GM21723 (cell line): ENCODE data around the gene EFCC1.
A peak's percentile ranks its signal among the peaks of the same experiment; 100 is the strongest.

Source experiments
- ATAC-seq: cut with Tn5 transposase; IDR thresholded peaks from one replicate; pipeline ENCODE4 v1.9.1; 2021; ENCODE audit warnings: mild to moderate bottlenecking, moderate library complexity; ENCODE audit not compliant: unreplicated experiment

EFCC1 gene

GRCh38 chr3:129001101-129001805 lies at the start of gene EFCC1:
Gene EFCC1, plus strand, starts transcription at chr3:129001304. Its CDS starts 325 bp downstream, at chr3:129001629.
- no peak for ATAC-seq

- ATAC-seq: no peak
Measured at GRCh38 chr3:128956440-128956839, 44.7 kb upstream of the EFCC1 start.

GRCh38 chr3:128965280-128965679 lies 35.8 kb upstream of the EFCC1 start:
- ATAC-seq: no peak

- no peak for ATAC-seq
Measured at GRCh38 chr3:128965818-128966217, 35.3 kb upstream of the EFCC1 start.

GRCh38 chr3:128967748-128968355 lies 33.3 kb upstream of the EFCC1 start:
- ATAC-seq: no peak

GRCh38 chr3:128969993-128970739 lies 30.9 kb upstream of the EFCC1 start:
- no peak for ATAC-seq

GRCh38 chr3:128970740-128971047 lies 30.4 kb upstream of the EFCC1 start:
- no peak for ATAC-seq

- no peak for ATAC-seq
Measured at GRCh38 chr3:128971421-128972100, 29.5 kb upstream of the EFCC1 start.

- no peak for ATAC-seq
Measured at GRCh38 chr3:128973988-128974564, 27.0 kb upstream of the EFCC1 start.

GRCh38 chr3:128975276-128975675 lies 25.8 kb upstream of the EFCC1 start:
- ATAC-seq: no peak

GRCh38 chr3:128983293-128984069 lies 17.6 kb upstream of the EFCC1 start:
- no peak for ATAC-seq

- no peak for ATAC-seq
Measured at GRCh38 chr3:128984596-128984995, 16.5 kb upstream of the EFCC1 start.

GRCh38 chr3:128987302-128988100 lies 13.6 kb upstream of the EFCC1 start:
- ATAC-seq: no peak

- no peak for ATAC-seq
Measured at GRCh38 chr3:128988286-128988685, 12.8 kb upstream of the EFCC1 start.

- ATAC-seq: no peak
Measured at GRCh38 chr3:128991355-128991895, 9.7 kb upstream of the EFCC1 start.

GRCh38 chr3:128992926-128993460 lies 8.1 kb upstream of the EFCC1 start:
- no peak for ATAC-seq

GRCh38 chr3:128993461-128994172 lies 7.5 kb upstream of the EFCC1 start, which contains the start of gene CFAP92:
Gene CFAP92, minus strand, starts transcription at chr3:128994076. Its CDS starts 772 bp downstream, at chr3:128993304.
- peak; percentile 94 for ATAC-seq

GRCh38 chr3:128994173-128994512 lies 7.0 kb upstream of the EFCC1 start:
- no peak for ATAC-seq
